Activated CD4-positive, alpha-beta T cell treated with anti-CD3 and anti-CD28 coated beads for 4 hours (primary cell): ENCODE results near the gene AHCYL2.
"Not testable (repeated sequence)": the region's sequence is repeated elsewhere in the genome, so short reads cannot be mapped to it uniquely, and the experiment has no call there.

Experiments used
- DNase-seq, 2 donors: peaks; one replicate each; pipeline ENCODE4 v3.0.0-alpha.2; 2020

The AHCYL2 gene

DNA sequence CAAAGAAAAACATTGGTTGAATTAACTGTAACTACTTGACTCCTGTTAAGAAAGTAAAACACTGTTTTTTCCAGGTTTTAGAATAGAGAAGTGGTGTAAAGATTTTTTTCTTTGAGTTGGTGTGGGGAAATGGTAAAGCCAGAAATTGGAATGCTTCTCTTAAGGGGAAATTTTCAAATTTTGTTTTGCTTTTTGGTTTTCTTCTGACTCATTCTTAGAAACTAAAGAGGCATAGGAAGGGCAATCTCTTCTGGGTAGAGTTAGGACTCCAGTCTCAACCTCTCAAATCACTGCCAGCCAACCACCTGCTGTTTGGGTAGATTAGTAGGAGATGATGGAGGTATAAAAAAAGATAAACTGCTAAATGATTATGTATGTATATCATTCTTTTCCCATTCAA, 161.7 kb downstream of the AHCYL2 start:
- DNase-seq = no peak

- DNase-seq = no peak
Measured at GRCh38 chr7:129387537-129387936, 162.7 kb downstream of the AHCYL2 start.

GRCh38 chr7:129388333-129389098, 163.7 kb downstream of the AHCYL2 start:
- DNase-seq = no peak

DNA sequence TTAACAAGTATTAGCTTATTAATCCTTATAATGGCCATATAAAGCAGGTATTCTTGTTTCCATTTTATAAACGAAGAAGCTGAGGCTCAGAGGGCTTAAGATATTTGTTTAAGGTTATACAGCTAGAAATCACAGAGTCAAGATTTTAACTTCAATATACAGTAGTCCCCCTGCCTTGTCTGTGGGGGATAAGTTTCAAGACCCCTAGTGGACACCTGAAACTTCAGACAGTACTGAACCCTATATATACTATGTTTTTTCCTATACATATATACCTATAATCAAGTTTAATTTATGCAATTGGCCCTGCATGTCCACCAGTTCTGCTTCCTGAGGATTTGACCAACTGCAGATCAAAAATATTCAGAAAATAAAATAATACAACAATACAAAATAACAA, 165.0 kb downstream of the AHCYL2 start:
- no peak for DNase-seq

DNA sequence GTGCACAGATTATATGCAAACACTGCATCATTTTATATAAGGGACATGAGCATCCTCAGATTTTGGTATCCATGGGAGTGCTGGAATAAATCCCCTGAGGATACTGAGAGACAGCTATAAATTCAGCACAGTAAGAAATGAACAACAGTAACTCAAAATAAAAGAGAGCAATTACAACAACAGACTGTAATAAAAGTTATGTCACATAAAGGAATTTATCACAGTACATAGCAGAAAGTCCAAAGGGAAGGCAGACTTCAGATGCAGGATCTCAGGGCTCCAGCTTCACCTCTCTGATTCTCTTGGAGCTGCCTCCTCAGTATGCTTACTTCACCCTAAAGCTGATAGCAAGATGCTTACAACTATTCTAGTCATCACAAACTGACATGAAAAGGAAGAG, 165.5 kb downstream of the AHCYL2 start:
- no peak for DNase-seq

DNA sequence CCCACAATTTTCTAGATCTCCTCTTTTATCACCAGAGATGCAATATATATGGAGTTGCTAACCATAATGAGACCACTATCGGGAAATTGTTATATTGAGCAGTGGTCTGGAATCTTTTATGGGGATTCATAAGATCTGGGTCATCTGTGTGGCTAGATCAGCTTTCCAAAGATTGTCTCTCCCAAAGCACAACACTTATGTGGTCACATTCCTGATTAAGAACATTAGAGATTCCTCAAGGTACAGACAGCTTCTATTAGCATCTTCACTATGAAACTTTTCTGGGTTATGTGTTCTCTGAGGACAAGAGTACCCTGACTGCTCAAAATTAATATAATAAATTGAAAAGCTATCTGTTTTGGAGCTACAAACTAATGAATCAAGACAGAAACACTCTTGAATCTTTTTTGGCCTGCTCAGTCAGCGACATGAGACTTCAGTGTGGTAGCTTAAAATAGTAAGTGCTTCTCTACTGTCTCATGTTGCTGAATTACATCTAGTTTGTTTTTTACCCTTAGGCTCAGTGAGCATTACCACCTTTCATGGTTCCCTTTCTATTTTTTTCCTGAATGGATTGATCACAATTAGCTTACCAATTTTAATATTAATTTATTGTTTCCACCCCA, 166.8 kb downstream of the AHCYL2 start:
- DNase-seq = no peak

DNA sequence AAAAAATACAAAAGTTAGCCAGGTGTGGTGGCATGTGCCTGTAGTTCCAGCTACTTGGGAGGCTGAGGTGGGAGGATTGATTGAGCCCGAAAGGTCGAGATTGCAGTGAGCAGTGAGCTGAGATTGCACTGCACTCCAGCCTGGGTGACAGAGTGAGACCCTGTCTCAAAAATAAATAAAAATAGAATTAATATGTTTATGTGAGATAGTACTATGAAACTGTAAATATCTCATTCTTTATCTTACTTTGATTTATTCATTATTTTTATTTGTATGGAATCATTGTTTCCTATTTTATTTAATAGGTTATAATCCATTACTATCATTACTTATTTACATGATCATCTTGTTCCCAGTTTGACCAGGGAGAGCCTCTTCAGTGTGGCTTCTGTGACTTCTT, 168.4 kb downstream of the AHCYL2 start:
- DNase-seq = no peak

DNA sequence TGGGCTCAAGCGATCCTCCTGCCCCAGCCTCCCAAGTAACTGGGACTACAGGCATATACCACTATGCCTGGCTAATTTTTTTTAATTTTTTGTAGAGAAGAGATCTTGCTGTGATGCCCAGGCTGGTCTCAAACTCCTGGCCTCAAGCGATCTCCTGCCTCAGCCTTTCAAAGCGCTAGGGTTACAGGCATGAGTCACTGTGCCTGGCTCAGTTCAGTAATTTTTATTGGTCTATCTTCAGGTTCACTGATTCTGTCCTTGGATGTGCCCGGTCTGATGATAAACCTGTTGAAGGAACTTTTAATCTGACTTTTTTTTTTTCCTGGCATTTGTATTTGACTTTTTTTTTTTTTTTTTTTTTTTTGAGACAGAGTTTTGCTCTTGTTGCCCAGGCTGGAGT, 169.3 kb downstream of the AHCYL2 start:
- DNase-seq = no peak

DNA sequence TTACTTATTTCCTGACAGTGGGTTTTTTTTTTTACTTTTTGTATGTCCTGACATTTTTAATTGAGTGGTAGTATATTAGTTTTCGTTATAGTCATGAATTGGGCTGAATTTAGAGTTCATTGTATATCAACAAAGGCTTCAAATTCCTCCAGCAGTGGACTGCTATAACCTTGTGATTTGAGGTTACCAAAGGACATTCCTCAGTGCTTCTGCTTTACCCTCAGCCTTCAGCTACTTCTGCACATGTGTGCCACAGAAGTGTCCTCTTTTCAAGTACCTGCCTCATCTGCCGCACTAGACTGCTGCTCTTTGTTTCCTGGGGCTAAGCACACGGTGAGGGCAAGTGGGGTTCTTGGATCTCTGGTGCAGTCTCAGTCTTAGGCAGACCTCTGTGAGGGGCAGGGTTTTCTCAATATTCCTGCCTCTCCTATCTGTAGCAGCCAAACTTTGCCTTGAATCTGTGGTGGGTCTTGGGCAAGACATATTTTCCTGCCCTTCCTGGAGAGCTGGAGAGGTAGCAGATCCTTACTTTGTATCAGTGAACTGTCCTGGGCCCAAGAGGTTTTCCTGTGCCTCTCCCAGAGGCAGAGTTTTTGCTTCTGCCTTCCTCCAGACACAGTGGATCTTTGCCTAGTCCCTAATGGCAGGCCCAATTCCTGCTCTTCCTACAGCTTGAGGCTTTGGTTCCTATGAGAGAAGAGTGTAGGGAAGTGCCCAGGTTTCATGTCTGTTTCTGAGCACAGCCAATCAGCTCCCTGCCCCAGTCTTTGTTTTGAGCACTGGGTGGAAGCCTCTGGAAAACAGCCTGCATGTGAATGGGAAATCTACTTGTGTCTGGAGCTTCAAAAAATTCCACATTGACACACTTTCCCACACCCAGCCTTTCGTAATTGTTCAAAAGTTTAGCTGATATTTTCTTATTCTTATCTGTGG, 170.4 kb downstream of the AHCYL2 start:
- DNase-seq = no peak

DNA sequence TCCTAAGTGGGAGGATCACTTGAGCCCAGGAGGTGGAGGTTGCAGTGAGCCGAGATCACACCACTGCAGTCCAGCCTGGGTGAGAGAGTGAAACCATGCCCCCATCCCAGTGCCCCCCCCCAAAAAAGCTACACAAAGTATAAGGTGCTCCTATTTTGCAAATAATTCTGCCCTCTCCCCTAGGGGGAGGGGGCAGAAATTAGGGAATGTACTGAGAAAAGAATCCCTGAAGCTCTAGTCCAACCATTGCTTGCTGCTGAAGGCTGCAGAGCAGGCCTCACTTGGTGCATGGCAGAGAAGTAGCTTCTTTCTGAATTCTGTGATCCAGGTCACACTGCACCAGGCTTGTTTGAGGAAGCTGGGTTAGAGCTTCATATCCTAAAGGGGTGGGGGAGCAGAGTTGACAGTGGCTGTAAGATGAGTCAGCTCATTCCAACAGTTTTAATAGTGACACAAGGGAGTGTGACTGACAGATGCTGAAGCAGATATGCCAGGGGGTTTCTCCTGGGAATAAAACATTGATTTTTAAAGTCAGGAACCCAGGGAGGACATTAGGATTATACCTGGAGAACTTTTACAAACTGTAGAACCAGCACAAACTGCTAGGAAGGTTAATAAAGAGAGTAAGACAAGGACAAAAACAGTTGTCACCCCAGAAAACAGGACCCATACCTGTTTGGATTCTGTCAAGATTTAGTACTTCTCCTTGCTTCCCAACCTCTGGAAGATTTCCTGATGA, 176.6 kb downstream of the AHCYL2 start:
- no peak for DNase-seq

DNA sequence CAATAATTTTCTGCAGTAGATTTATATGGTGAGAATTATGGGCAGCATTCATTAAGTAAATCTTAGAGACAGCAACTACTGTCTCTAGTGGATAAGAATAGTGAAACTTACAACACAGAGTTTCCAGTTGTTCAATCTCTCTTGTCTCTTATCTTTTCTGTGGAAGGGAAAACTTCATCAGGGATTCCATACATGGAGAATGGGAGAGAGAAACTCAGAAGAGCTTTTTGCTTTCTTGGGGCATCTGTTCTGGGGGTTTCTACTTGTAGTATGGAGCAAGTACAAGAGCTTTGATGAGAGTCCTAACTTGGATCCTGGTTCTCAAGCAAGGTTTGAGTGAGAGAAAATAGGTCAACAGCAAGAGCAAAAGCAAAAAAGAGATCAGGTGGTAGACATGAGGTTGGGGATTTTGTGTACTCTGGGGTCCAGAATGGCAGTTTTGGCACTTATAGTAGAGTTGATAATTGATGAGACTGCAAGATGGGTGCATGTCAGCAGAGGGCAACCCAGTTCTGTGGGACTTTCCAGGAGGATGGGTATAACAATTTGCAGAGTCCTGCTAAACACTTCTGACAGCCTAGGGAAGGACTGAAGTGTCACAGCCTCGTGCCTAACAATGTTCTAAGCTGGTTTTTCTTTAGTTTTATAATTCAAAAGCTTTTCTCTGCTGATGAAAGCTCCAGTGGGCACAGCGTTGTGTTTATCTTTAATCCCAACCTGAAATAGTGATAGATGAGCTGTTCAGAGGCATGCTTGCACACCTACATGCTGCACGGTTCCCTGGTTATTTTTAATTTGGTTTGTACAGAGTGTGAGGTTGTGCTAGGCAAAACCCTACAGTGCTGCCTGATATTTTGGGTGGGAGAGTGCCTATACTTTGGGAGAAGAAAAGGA, 177.4 kb downstream of the AHCYL2 start:
- no peak for DNase-seq

- no peak for DNase-seq
Measured at GRCh38 chr7:129405527-129405926, 180.7 kb downstream of the AHCYL2 start.

- DNase-seq = not testable (repeated sequence)
Measured at GRCh38 chr7:129410238-129410637, 185.4 kb downstream of the AHCYL2 start.

GRCh38 chr7:129412501-129412900, 187.7 kb downstream of the AHCYL2 start:
- no peak for DNase-seq

DNA sequence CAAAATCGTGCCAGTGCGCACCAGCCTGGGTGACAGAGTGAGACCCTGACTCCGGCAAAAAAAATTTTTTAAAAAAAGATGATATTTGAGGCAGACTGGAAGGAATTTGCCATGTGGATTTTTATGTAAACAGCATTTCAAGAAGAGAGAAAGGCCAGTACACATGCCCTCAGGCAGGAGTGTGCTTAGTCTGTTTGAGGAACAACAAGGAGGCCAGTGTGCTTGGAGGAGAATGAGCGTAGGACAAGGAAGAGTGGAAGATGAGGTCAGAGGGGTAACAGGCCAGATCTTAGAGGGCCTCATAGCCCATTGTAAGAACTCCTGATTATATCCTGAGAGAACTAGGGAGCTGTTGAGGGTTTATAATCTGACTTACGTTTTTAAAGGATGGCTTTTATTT, 192.2 kb downstream of the AHCYL2 start:
- no peak for DNase-seq

DNA sequence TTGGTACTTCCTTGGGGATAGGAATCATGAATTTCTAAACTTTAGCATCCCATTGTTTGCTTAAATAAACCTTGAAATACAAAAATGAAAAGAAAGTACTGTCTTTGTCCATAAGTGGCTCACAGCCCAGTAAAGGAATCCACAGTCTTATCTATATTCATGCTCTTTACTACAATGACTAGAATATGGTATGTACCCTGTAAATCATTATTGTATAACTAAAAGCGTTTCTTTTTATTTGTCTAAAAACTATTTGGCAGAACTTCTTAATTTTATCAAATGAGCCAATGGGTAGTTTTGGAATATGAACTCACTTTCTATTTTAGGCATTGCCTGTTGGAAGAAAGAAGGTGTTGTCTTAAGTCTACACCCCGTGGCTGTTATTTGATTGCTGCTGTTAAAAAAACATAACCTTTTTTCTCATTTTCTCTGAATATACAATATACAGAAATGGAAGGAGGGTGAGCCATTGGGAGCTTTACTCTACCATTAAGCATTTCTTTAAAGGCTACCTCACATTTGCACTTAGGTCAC, 197.0 kb downstream of the AHCYL2 start:
- DNase-seq = no peak

DNA sequence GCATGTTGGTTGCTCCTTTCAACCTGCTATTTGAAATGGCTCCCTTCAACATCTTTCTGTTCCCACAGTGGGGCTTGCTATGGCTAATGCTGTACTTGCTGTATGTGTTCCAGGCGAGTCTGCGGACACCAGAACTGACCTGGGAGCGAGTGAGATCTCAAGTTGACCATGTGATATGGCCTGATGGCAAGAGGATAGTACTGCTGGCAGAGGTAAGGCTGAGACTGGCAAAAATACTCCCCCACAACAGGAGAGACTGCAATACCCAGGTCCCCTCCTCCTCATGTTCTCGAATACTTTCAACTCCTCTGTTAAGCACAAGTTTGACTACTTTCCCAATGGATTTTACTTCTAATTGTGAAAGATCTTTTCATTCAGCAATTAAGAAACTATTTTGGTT, 197.9 kb downstream of the AHCYL2 start:
- no peak for DNase-seq

DNA sequence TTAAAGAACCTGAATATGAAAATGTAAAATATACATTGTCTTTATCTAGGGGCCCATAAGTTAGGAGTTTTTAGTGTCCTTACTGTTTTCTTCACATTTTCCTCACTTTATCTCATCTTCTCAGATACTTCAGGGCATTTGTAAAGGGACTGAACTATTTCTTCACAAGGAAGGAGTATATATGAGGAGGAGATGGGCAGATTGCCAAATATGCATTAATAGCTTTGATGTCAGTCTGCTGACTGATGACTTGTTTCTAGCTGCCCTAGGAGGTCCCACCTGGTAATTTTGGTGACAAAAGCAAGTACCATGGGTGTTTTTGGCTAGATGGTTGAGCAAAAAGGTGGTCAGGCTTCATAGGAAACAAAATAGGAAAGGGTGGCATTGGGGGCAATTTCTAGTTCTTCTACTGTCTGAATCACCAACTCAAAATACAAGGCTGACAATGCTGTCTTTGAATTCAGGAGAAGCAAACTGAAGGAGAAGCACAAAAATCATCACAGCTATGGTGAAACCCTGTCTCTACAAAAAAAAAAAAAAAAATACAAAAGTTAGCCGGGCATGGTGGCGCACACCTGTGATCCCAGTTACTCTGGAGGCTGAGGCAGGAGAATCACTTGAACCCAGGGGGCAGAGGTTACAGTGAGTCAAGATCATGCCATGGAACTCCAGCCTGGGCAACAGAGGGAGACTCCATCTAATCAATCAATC, 199.0 kb downstream of the AHCYL2 start:
- DNase-seq = no peak

- no peak for DNase-seq
Measured at GRCh38 chr7:129426482-129426881, 201.7 kb downstream of the AHCYL2 start.

DNA sequence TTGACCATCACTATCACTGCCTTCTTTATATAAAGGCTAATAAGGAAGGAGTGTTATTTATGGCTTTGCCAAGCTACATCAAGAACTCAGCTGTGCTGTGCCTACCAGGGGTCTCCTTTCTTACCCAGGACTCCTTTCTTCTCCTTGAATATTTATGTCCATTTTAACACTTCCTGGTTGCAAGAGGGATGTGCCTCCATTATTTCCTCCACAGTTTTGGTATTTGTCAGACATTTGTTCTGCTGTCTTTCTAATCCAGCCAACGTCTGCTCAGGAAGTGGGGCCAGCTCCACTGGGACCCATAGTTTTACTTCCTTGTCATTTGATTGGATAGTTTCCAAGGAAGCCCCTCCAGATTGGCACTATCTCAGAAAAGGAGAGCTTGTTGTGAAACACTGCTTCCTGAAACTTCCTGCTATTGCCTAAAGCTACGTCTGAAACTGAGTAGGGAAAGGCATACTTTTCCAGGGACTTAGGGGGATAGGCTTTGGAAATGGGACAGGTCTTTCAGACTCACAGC, 202.8 kb downstream of the AHCYL2 start:
- no peak for DNase-seq
